ENCODE data around the gene TCF7L2.

Gene TCF7L2

GRCh38 chr10:113126229-113127201 lies 176.5 kb downstream of the TCF7L2 start:
- no peak for DNase-seq (ENCODE audit: low read depth)

DNA sequence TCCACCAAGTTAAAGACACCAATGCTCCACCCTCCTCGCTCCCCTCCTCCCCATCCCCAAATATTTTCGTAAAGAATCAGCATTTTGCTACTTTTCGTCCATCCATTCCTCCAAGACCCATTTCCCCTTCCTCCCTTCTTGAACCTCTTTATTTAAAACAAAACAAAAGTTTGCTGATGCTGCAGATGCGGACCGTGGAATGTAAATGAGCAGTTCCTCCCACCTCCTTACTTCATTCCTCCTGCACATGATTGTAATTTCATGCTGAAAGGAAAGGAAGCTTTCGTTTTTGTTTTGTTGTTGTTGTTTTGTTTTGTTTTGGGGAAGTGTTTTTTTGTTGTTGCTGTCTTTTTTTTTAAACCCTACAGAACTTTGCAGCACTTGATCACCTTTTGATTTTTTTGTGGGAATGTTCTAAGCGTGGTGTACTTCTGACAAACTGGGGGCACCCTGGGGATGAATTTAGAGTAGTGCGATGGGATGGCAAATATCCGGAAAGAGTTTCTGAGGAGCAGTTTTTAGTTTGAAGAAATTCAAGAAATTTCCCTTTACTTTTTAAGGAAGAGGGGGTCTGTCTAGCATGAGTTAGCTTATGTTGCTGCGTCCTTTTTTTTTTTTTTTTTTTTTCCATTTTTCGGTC lies 177.3 kb downstream of the TCF7L2 start:
- DNase-seq (ENCODE audit: low read depth) = no peak

DNA sequence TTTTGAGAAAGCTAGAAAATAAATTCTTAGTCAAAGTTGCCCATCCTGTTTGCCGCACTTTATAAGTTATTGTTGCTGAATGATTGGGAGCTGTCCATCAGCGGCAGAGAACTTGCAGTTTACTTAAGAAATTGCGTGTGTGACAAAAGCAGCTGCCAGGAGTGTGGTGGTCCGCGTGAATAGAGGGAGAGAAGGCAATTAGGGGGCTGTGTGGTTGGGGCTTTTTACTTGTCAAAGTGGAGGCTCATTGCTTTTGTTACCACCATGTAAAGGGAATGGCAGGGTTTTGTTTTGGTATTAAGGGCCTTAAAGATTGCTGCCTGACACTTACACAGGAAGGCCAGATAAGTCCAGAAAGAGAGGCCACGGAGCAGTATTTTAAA lies 177.8 kb downstream of the TCF7L2 start:
- DNase-seq (ENCODE audit: low read depth) = no peak

- no peak for DNase-seq (ENCODE audit: low read depth)
Measured at GRCh38 chr10:113128450-113129070, 178.5 kb downstream of the TCF7L2 start.

DNA sequence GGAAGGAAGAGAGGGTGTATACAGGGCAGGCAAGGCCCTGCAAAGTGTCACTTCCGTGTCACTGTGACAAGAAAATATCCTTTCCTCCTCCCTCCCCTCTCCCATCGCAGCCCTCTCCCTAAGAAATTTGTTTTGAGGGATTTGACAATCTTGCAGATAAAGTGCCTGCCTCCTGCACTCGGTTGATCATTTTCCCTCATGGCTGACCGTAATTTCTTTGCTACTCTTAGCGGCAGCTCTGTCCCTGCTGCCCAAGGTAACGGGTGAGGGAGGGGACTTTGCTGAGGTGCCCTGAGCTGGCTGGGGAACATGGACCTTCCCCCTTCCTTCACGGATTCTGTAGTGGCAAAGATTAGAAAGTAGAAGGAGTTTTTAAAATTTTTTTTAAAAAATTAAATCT lies 179.1 kb downstream of the TCF7L2 start:
- DNase-seq (ENCODE audit: low read depth) = no peak

DNA sequence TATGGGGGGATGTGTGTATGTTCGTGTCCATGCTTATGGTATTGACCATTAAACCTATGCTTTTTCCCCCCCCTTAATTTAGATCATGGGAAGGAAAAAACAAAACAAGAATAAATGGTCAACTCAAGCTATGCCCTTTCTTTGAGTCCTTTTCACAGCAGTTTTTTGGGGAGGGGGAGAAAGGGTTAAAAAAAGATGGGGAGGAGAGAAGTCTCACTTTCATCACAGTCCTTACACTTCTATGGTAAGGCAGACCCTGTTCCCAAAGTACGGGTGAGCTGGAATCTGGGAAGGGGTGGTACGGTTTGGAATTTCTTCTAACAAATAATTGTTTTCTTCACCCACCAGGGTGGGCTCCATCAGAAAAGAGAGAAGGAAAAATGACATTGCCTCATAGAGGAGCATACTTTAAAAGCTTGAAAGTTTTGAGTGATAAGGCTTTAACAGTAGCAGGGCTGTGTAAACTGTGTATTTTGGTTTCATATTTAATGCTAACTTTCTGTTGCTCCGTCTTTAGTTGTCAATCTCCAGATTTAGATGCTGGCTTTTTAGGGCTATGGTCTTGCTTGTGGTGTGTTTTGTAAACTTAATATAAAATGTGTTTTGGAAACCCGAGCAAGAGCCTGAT lies 180.1 kb downstream of the TCF7L2 start:
- no peak for DNase-seq (ENCODE audit: low read depth)

- DNase-seq (ENCODE audit: low read depth) = peak; percentile 34
Measured at GRCh38 chr10:113131613-113132261, 181.7 kb downstream of the TCF7L2 start.

GRCh38 chr10:113132591-113133121 lies 182.6 kb downstream of the TCF7L2 start:
- no peak for DNase-seq (ENCODE audit: low read depth)

- DNase-seq (ENCODE audit: low read depth) = no peak
Measured at GRCh38 chr10:113133497-113134115, 183.6 kb downstream of the TCF7L2 start.

- DNase-seq (ENCODE audit: low read depth) = no peak
Measured at GRCh38 chr10:113135025-113135424, 185.0 kb downstream of the TCF7L2 start.

DNA sequence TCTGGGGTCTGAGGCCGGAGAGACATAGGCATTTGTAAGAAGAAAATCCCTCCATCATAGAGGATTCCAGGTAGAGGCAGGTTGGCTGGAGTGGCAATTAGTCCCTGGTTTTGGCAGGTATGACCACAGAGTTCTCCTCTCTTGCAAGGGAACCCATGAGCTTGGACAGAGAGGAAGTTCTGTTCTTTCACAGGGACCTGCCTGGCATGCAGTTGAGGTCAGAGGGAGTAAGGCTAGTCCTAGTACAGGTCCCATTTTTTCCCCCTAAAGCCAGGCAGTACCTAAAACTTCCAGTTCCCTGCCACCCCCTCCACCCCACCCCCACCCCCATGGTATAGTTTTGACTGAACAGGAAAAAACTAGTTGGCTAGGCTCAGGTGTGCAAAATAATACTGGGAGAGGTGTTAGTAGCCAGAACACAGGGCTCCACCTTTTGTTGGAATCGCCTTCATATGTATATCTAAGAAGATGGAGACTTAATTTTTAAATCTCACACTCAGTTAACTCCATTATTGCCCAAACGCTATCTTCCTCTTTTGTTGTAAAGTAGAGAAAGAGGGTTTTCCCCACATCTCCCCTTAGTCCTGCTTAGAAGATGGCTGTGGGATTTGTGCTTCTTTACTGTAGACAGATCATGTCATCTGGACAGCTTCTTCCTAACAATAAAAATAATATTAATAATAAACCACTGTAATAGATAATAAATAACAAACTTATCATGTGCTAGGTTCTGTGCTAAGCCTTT lies 188.1 kb downstream of the TCF7L2 start:
- DNase-seq (ENCODE audit: low read depth) = no peak

GRCh38 chr10:113138937-113139585 lies 189.0 kb downstream of the TCF7L2 start:
- no peak for DNase-seq (ENCODE audit: low read depth)

- DNase-seq (ENCODE audit: low read depth) = no peak
Measured at GRCh38 chr10:113139699-113140098, 189.7 kb downstream of the TCF7L2 start.

DNA sequence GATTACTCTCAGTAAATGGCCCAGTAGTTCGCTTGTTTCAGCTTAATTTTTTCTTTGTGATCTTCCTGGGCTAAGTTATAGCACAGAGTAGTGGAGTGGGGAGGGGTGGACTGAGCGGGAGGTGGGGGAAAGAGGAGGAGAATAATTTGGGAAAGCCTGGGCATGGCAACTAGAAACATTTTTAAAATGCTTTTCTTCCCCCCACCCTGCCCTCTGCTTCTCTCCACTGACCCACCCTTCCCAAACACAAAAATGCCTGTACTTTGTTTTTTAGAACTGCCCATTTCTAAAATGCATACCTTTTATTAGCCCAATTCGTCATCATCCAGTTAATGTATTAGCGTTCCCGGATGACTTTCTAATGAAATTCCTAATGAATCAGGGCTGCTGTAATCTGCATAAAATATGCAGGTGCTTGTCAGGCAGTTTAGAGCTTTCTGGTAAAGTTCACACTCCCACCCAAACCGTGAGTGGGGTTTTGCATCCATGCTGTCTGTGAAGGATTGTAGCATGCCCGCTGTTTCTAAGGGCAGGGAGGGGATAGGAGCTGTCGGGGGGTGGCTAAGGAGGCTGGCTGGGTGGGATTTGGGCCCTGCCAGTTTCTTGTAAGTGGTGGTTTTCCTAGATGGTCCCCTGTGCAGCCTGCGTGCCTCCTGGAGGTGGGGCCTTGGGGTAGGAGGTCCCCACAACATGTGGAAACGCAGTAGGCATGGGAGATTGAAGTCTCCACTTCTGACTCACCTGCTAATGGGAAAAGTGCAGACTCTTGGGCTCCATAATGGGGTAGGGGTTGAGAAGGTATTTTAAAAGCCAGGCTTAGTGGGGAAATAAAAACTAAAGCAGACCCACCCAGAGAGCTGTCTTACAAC lies 190.3 kb downstream of the TCF7L2 start:
- no peak for DNase-seq (ENCODE audit: low read depth)

DNA sequence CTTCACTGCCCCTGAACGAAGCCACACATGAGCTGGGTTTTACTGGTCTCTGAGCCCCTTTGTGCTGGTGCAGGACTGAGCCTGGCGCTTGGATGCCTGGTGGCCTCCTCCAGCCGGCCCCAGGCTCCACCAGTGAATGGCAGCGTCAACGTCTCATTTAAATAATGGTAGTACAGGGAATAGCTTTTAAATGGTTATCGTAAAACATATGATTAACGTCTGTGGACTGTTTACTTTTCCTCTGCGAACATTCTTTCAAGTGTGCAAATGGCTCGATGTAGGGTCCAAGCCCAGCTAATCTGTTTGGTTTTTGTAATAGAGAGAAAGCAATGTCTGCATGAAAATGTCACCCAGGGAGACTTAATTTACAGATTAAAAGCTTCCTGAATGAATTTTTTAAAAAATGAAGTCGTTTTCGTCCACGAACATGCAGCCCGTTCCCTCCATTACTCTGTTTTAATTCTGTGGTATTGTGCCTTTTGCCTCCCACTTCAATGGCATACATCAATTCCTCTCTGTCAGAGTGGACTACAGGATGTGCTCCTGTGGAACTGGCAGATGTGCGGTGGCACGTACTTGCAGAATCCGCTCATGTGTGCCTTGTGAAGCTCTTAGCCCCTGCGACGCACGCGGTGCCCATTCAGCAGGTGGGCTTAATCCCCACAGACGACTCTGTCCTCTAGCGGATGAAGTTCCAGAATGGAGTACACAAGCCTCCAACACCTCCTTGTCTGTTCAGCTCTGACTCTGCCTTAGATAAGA lies 192.7 kb downstream of the TCF7L2 start:
- DNase-seq (ENCODE audit: low read depth) = no peak

DNA sequence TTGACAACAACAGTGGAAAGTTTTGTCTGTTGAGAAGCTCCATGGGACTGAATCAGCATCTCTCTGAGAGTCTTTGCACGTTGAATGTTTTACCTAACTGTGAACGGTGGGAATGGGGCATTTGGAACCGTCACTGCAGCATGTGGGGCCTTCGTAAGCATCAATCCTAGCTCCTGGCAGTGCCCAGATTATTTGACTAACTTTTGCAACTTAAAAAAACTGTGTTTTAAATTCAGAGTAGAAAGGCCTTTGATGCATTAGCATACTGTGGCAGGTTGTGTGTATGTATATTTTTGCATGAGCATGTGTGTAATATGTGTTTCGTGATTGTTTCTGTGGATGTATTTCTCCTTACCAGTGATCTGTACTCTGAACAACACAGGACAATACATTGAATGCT lies 194.5 kb downstream of the TCF7L2 start:
- no peak for DNase-seq (ENCODE audit: low read depth)

DNA sequence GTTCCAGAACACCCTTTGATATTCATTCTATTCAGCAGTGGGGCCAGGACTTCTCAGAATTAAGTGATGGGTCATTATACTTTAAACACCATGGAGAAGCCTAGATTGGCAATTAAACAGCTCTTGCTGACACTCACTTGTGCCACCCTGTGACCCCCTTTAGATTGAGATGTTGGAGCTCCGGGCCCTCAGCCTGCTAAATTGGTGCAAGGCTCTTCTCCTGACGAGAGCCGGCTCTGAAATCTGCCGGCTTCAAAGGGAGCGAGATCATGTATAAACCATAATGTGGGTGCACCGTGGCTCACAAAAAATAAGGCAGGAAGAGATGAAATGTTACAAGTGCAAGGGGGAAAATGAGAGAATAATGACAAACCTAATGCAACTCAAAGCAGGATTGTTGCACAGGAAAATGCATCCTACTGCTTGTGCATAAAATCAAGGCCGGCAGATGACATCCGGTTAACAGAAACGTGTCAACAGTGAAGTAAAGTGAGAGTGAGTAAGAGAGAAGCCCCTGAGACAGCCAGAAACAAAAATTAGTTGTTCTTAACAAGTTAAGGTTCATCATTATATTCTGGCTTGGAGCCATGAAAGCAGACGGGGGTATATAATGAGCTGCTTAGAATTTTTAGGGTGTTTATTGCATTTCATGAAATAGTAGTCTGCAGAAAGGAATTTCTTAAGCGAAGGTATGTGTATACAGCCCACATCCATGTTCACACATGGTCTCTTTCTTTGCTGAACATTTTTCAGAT lies 198.2 kb downstream of the TCF7L2 start:
- no peak for DNase-seq (ENCODE audit: low read depth)
